Measurements from ENCODE around the gene WNT8B. TPM values are rescaled to one million over a fixed set of nuclear protein-coding genes. Genes with fewer than 3 reads are reported as not detected.
A peak's percentile ranks its signal among the peaks of the same experiment; 100 is the strongest.

WNT8B gene, protein sequence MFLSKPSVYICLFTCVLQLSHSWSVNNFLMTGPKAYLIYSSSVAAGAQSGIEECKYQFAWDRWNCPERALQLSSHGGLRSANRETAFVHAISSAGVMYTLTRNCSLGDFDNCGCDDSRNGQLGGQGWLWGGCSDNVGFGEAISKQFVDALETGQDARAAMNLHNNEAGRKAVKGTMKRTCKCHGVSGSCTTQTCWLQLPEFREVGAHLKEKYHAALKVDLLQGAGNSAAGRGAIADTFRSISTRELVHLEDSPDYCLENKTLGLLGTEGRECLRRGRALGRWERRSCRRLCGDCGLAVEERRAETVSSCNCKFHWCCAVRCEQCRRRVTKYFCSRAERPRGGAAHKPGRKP
- total RNA-seq: not detected

DNA sequence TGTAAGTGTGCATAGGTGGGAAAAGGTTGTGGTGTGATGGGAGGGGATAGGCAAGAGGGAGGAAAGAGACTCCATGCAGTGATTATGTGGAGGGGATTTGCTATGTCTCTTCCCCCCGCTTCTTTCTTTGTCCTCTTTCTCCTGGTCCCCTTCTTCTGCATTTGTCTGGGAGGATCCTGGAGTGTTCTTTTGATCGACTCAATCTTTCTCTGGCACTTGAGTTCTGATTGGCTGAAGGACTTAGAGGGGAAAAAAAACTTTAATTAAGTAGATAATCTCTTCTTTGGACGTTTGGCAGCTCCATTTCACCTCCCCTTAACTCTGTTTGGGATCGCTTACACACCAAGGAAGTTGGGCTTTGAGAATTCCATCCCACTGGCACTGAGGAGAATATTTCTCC lies at the start of gene WNT8B:
TSS of gene WNT8B (plus strand) at position 301 of the 400 bp plus-strand sequence. CDS start 160 bp downstream, outside the sequence.
- TF ChIP-seq, protein P1, sequence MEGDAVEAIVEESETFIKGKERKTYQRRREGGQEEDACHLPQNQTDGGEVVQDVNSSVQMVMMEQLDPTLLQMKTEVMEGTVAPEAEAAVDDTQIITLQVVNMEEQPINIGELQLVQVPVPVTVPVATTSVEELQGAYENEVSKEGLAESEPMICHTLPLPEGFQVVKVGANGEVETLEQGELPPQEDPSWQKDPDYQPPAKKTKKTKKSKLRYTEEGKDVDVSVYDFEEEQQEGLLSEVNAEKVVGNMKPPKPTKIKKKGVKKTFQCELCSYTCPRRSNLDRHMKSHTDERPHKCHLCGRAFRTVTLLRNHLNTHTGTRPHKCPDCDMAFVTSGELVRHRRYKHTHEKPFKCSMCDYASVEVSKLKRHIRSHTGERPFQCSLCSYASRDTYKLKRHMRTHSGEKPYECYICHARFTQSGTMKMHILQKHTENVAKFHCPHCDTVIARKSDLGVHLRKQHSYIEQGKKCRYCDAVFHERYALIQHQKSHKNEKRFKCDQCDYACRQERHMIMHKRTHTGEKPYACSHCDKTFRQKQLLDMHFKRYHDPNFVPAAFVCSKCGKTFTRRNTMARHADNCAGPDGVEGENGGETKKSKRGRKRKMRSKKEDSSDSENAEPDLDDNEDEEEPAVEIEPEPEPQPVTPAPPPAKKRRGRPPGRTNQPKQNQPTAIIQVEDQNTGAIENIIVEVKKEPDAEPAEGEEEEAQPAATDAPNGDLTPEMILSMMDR (IDR thresholded peaks at IDR 0.05): no peak
- H3K27me3 ChIP-seq: no peaks in the 10 kb centered on the region
- H3K36me3 ChIP-seq: no peaks in the 10 kb centered on the region
- no peak for DNase-seq (ENCODE audit: low spot score)
- H3K4me3 ChIP-seq: no peak within 1 kb of the TSS
- no peak within 1 kb of the TSS for H3K27ac ChIP-seq
- H3K4me1 ChIP-seq: no peaks in the 10 kb centered on the region
- no peaks in the 10 kb centered on the region for H3K9me3 ChIP-seq

DNA sequence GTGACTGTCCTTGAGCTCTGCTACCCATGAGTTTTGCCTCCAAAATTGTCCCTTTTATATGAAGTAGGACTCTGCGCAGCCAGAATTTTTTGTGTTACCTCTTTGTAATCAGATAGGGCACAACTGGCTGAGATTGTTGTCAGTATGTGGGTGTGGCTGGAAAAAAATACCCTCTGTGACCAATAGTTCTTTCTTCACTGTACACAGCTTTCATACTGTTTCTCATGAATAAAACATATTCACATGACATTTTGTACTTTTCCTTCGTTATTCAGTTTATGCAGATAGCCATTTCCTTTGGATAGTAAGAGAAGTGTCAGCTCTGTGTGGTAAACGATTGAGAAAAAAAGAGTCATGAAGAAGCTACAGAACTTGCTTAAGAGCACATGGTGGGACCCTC lies 49.6 kb upstream of the WNT8B start:
- no peaks in the 10 kb centered on the region for H3K4me1 ChIP-seq
- DNase-seq (ENCODE audit: low spot score): no peak
- H3K27ac ChIP-seq: no peak overlapping the region
- H3K36me3 ChIP-seq: no peaks in the 10 kb centered on the region
- no peaks in the 10 kb centered on the region for H3K9me3 ChIP-seq
- TF ChIP-seq, protein P1 (IDR thresholded peaks at IDR 0.05): no peak
- H3K4me3 ChIP-seq: no peak overlapping the region
- H3K27me3 ChIP-seq: no peaks in the 10 kb centered on the region

DNA sequence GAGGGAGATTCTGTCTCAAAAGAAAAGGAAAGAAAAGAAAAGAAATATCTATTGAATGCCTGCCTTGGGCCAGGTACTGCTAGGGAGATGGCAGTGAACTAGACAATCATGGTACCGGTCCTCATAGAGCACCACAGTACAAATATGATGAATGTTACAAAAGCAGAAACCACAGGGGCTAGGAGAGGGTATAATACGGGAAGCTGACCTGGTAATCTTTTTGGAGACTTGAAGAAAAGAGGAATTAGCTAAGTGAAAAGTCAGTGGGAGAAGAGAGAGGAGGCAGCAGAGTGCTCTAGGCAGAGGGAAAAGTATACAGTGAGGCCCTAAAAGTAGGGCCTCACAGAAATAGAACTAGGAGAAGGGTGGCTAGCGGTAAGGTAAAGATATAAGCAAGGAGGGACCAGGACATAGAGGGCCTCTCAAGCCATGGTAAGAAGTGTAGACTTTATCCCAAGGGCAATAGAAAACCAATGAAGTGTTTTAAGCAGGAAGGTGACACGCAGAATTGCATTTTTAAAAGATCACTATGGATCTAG lies 42.8 kb upstream of the WNT8B start:
- DNase-seq (ENCODE audit: low spot score): no peak

GRCh38 chr10:100427374-100427773 lies 35.4 kb upstream of the WNT8B start:
- Histone ChIP-seq H3K36me3 (no peaks in the 10 kb centered on the region), H3K27ac (no peak overlapping the region), H3K9me3 (no peaks in the 10 kb centered on the region), H3K27me3 (no peaks in the 10 kb centered on the region), H3K4me3 (no peak overlapping the region), H3K4me1 (no peaks in the 10 kb centered on the region)
- DNase-seq (ENCODE audit: low spot score): no peak
- TF ChIP-seq, protein P1 (IDR thresholded peaks at IDR 0.05): no peak

More for the DNA sequence above, 42.8 kb upstream of the WNT8B start:
- H3K36me3 ChIP-seq: no peaks in the 10 kb centered on the region
- no peak overlapping the region for H3K27ac ChIP-seq
- TF ChIP-seq, protein P1 (IDR thresholded peaks at IDR 0.05): no peak
- no peaks in the 10 kb centered on the region for H3K9me3 ChIP-seq
- H3K4me3 ChIP-seq: no peak overlapping the region
- H3K27me3 ChIP-seq: no peaks in the 10 kb centered on the region
- no peaks in the 10 kb centered on the region for H3K4me1 ChIP-seq

- DNase-seq (ENCODE audit: low spot score): peak; percentile 98
- H3K4me1 ChIP-seq: no peaks in the 10 kb centered on the region
- H3K9me3 ChIP-seq: no peaks in the 10 kb centered on the region
- H3K4me3 ChIP-seq: no peak overlapping the region
- no peaks in the 10 kb centered on the region for H3K36me3 ChIP-seq
- TF ChIP-seq, protein P1 (IDR thresholded peaks at IDR 0.05): peak; percentile 95 to 99
- no peak overlapping the region for H3K27ac ChIP-seq
- no peaks in the 10 kb centered on the region for H3K27me3 ChIP-seq
Observed at GRCh38 chr10:100433253-100434240, 29.3 kb upstream of the WNT8B start.
